WERI-Rb-1 (cell line): ENCODE results near the gene ITGAL.

Source experiments
- DNase-seq: peaks from one replicate; pipeline ENCODE4 v3.0.0-alpha.2; 2020
- H3K27ac ChIP-seq: fragments of 250-450 bp; sonication (Bioruptor Pico); 2 replicates; pipeline ENCODE4 v1.5.1; 2020; ENCODE audit warnings: mild to moderate bottlenecking, moderate library complexity
- H3K27me3 ChIP-seq: fragments of 250-450 bp; sonication (Bioruptor Pico); 2 replicates; pipeline ENCODE4 v1.5.1; 2021; ENCODE audit warnings: mild to moderate bottlenecking, low read depth, moderate library complexity; ENCODE audit not compliant: insufficient read depth, severe bottlenecking
- H3K36me3 ChIP-seq: fragments of 250-450 bp; sonication (Bioruptor Pico); 2 replicates; pipeline ENCODE4 v1.5.1; 2020; ENCODE audit warnings: mild to moderate bottlenecking, moderate library complexity
- H3K4me3 ChIP-seq: 2 replicates; pipeline ENCODE4 v1.5.1; 2011; ENCODE audit warnings: low read depth, mild to moderate bottlenecking, control low read depth, low read length
- H3K9me3 ChIP-seq: fragments of 250-450 bp; sonication (Bioruptor Pico); 2 replicates; pipeline ENCODE4 v1.5.1; 2021; ENCODE audit warnings: mild to moderate bottlenecking, moderate library complexity; ENCODE audit not compliant: severe bottlenecking
- TF ChIP-seq, protein P1 (sequence below): IDR thresholded peaks from 2 replicates; pipeline ENCODE4 v1.5.1; 2011; ENCODE audit warnings: low read depth, mild to moderate bottlenecking, control low read depth, inconsistent platforms, low read length

The ITGAL gene

DNA sequence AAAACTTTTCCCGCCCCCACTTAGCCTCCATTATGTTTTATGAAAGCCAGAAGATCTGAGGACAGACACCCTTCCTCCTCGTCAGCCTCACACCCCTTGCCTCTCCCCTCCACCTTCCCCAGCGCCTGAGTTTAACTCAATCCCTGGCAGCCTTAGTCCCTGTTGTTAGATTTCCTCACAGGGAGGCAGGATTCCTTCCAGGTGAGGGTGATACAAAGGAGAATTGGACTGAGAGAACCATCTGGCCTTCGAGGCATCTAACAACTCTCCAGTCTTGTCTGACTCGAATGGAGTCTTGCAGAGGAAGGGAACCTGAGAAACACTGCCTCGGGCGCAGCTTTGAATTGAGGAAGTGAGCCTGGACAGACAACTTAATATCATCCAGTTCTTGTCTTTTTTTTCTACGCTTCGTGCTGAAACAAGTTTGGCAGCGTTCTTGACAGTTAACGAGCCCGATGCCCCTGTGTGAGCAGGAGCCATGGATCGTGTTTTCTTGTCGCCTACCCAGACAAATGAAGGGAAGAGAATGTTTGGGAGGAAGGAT lies 55.2 kb downstream of the ITGAL start:
- H3K36me3 ChIP-seq = peaks cover 31% of the 10 kb centered on the region
- DNase-seq = no peak
- TF ChIP-seq, protein P1, sequence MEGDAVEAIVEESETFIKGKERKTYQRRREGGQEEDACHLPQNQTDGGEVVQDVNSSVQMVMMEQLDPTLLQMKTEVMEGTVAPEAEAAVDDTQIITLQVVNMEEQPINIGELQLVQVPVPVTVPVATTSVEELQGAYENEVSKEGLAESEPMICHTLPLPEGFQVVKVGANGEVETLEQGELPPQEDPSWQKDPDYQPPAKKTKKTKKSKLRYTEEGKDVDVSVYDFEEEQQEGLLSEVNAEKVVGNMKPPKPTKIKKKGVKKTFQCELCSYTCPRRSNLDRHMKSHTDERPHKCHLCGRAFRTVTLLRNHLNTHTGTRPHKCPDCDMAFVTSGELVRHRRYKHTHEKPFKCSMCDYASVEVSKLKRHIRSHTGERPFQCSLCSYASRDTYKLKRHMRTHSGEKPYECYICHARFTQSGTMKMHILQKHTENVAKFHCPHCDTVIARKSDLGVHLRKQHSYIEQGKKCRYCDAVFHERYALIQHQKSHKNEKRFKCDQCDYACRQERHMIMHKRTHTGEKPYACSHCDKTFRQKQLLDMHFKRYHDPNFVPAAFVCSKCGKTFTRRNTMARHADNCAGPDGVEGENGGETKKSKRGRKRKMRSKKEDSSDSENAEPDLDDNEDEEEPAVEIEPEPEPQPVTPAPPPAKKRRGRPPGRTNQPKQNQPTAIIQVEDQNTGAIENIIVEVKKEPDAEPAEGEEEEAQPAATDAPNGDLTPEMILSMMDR = no peak
- peak overlapping the region; percentile 21 for H3K4me3 ChIP-seq
- no peaks in the 10 kb centered on the region for H3K27me3 ChIP-seq
- peak overlapping the region; percentile 70 for H3K27ac ChIP-seq
- H3K9me3 ChIP-seq = no peaks in the 10 kb centered on the region

DNA sequence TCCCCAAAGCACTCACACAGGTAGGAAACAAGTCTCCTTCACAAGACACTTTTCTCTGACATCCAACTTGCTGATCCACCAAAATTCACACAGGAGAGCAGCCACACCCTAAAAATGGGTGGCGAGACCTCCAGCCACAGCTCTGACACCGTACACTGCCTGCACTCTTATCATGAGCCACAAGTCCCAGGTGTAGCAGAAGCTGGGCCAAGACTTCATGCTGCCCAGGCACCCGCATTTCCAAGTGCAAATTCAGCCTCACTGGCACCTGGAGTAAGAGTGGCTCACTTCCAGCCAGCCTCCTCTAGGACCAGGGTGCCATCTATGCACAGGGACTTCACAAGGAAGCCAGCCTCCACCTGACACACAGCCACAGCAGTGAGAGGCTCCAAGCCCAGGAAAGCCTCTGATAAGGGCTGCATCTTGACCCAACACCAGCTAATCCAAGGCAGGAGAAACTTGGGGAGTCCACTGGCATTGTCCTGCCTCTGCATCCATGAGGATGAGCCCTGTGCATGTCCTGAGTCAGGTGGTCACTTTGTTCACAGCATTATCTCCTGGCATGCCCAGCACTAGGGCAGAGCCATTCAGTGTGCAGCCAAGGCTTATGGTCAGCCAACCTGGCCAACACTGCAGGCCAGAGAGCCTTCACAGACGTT lies 56.4 kb downstream of the ITGAL start:
- Histone ChIP-seq H3K36me3 (peaks cover 31% of the 10 kb centered on the region), H3K27ac (no peak overlapping the region), H3K4me3 (no peak overlapping the region), H3K9me3 (no peaks in the 10 kb centered on the region), H3K27me3 (no peaks in the 10 kb centered on the region)
- TF ChIP-seq, protein P1 = no peak
- no peak for DNase-seq

DNA sequence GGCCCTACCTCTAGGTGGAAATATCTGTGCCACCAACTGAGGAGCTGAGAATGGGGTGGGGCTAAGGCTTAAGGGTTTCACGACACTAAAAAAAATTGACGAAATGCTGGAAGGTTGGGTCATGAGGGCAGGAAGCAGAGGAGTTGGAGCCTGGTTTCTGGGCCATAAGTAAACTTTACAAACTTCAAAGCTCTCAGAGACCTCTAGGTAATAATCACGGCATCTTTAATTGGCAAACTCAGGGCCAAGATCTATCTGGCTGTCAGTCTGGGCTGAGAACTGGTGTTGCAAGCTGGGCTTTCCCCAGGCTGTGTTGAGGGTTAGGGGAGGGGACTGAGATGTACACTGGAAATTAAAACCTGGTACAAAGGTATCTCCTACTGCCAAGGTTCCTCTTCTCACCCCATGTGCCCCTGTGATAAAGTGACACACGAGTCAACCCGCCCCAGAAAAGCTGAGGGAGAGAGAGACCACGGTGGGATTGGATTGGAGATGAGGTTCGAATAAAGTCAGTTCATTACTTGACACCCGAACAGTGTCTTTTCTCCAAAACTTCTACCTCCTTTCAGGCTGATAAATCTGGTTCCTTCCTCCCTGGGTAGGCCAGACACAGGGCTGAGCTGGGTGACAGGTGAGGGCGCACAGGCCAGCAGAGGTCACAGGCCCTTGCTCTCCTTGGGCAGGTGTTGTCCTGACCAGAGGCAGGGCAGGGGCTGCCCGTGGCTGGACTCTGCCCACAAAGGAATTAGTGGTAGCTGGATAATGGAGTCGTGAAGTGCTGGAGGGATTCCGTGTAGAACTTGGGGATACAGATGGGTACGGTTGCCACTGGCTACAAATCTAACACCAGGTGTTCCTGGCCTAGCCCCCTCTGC lies 57.9 kb downstream of the ITGAL start:
- TF ChIP-seq, protein P1 = no peak
- H3K27ac ChIP-seq = no peak overlapping the region

DNA sequence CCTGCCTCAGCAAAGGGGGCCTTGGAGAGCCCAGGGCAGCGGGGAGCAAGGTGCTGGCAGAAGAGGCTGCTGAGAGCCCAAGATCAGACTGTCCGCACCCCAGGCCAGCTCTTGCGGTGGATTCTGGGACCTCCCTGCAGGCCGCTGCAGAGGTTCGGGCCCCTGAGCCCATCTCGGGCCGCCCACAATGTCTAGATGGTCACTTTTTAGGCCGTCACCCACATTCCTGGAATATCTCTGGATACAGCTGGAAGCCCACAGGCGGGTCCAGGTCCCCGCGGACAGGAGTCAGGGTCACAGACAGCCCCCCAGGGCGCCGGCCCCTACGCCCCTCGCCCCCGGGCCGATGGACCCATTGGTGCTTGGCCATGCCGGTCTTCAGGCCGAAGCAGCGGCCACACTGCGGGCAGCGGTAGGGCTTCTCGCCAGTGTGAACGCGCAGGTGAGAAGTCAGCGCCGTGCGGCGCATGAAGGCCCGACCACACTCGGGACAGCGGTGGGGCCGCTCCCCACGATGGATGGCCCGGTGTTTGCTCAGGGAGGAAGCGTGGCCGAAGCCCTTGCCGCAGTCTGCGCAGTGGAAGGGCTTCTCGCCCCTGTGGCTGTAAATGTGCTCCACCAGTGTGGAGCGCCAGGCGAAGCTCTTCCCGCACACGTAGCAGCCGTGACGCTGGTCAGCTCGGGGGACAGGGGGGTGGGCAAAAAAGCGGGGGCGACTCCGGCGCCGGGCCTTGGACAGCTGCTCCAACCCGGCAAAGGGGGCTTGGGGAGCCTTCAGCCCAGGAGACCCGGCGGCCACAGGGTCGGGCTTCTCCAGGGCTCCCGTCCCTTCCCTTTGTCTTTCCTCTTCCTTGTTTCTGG lies 60.0 kb downstream of the ITGAL start:
- H3K4me3 ChIP-seq = no peak overlapping the region
- TF ChIP-seq, protein P1 = no peak
- H3K9me3 ChIP-seq = no peaks in the 10 kb centered on the region
- no peak for DNase-seq
- peaks cover 19% of the 10 kb centered on the region for H3K36me3 ChIP-seq
- no peaks in the 10 kb centered on the region for H3K27me3 ChIP-seq
- H3K27ac ChIP-seq = no peak overlapping the region

More for the DNA sequence above, 57.9 kb downstream of the ITGAL start:
- peaks cover 19% of the 10 kb centered on the region for H3K36me3 ChIP-seq
- no peak for DNase-seq
- H3K27me3 ChIP-seq = no peaks in the 10 kb centered on the region
- H3K9me3 ChIP-seq = no peaks in the 10 kb centered on the region
- H3K4me3 ChIP-seq = no peak overlapping the region

DNA sequence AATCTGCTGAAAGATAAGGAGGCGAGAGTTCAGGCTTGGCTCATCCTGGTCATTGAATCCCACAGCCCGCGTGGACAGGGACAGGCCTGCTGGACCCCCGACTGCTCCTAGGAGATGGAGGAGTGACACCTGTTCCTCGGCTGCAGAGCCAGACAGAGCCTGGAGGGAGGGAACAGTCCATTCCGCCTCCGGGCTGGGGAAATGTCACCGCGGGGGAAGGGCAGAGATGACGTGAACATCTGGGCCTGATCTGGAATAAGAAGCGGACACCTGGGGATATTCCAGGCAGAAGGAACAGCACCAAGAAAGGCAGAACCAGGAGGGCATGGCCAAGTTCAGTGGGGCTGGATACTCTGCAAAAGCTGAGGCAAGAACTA lies 60.6 kb downstream of the ITGAL start:
- no peak overlapping the region for H3K27ac ChIP-seq
- no peak overlapping the region for H3K4me3 ChIP-seq
- no peaks in the 10 kb centered on the region for H3K27me3 ChIP-seq
- peaks cover 19% of the 10 kb centered on the region for H3K36me3 ChIP-seq
- no peak for DNase-seq
- TF ChIP-seq, protein P1 = no peak
- no peaks in the 10 kb centered on the region for H3K9me3 ChIP-seq
